ENCODE measurements around the gene SLC4A1.
"Not testable (repeated sequence)": the region's sequence is repeated elsewhere in the genome, so short reads cannot be mapped to it uniquely, and the experiment has no call there.

Gene SLC4A1

DNA sequence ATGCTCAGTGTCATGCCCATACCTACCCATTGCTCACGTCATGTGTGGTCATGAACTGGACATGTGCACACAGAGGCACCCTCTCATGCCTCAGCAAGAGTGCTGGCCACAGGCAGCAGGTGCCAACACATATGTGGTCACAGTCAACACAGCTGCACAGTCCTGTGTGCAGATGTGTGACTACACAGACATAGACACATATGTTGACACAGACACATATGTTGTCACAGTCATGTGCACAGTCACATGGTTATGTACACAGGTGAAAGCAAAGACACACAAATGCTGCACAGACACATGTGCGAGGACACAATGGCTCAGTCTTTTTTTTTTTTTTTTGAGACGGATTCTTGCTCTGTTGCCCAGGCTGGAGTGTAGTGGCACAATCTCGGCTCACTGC, 11.3 kb downstream of the SLC4A1 start:
- DNase-seq (ENCODE audit: low read depth), result no peak

DNA sequence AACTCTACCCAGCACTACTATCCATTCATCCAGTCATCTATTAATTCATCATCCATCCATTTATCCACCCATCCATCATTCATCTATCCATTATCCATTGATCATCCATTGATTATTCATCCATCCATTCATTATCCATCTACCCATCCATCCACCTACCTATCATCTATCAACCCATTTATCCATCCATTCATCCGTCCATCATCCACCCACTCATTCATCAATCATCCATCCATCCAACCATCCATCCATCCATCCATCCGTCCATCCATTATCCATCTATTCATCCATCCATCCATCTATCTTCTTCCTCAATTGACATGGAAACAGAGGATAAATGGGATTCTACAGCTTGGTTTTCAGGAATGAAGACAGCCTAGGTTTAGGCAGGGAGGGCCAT, 12.0 kb downstream of the SLC4A1 start:
- no peak for DNase-seq (ENCODE audit: low read depth)

DNA sequence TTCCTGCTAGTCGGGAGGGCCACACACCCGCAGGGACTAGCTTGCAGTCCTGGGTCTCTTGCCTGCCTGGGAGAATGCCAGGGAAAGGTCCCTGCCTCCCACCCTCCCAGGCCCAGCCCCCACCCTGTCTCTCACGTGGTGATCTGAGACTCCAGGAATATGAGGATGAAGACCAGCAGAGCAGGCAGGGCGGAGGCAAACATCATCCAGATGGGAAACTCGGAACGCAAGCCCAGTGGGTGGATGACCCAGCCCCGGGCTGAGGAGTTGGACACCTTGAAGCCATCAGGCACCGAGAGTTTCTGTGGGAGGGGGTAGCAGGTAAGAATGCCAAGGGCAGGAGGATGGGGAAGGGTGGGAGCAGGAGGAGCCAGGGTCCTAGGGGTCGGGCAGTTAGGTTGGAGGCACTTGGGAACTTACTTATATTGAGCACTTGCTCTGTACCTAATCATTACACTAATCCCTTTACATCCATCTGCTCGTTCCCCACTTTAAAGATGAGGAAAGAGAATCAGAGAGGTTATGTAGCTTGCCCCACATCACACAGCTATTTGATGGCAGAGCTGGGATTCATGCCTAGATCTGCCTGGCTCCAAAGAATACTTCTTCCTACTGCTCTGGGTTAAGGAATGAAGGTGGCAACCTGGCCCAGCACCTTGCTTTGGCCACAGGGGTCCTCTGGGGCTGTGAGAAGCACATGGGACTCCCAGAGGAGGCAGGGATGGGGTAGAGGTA, 13.4 kb downstream of the SLC4A1 start:
- no peak for DNase-seq (ENCODE audit: low read depth)

DNA sequence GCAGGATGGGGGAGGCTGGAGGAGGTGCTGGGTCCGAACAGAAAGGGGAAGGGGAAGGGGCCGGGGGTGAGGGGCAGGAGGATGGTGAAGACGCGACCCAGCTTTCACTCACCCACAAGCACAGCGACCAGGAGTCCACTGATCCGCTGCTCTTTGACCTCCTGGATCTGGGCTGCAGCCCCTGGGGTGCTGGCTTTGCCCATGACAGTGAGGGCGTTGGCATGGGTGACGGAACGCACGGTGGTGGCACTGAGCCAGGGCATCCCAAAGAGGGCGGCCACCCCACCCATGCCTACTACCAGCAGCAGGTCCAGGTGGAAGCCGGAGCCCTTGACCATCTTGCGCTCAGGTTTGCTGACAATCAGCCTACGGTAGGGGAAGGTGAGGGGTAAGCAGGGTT, 14.9 kb downstream of the SLC4A1 start:
- DNase-seq (ENCODE audit: low read depth), result no peak

DNA sequence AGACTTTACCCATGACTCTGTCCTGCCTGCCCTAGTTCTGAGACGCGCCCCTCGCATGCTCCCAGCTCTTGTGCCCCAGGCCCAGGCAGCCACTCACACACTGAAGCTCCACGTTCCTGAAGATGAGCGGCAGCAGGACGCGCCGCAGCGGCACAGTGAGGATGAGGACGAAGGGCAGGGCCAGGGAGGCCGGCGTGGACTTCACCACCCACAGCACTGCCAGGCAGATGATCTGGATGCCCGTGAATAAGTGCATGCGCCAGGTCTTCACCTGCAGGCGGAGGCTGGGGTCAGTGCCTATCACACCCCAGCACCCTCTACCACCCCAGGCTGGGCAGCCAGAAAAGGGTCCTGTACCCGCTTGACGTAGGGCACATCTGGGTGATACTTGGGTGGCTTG, 16.9 kb downstream of the SLC4A1 start:
- DNase-seq (ENCODE audit: low read depth), result no peak

DNA sequence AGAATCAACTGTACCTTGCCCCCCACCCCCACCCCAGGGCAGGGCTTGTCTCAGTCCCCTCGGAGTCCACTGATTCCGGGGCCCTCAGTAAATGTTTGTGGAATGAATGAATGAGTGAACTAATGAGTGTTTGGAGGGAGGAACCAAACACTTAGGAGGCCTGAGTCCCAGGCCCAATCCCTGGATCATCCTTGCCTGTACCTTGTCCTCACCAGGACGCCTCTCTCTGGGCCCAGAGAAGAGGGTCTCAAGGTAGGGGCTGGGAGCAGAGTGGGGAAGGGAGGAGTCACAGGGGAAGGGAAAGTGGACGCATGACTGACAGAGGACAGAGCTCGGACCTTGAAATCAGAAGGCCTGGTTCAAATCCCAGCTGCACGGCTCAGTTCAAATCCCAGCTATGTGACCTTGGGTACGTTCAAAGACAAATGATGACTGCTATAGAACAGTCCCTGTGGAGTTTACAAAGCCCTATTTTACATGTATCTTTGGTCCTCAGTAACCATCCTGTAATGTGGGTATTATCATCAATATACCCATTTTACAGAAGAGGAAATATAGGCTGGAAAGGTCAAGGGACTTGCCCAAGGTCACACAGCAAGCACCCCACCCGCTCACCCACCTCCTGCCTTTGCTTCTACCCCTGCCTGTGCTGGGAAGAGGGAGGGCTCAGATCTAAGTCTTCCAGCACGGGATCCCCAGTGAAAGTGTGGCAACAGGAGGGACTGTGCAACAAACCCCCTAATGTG, 18.3 kb downstream of the SLC4A1 start:
- DNase-seq (ENCODE audit: low read depth), result no peak

DNA sequence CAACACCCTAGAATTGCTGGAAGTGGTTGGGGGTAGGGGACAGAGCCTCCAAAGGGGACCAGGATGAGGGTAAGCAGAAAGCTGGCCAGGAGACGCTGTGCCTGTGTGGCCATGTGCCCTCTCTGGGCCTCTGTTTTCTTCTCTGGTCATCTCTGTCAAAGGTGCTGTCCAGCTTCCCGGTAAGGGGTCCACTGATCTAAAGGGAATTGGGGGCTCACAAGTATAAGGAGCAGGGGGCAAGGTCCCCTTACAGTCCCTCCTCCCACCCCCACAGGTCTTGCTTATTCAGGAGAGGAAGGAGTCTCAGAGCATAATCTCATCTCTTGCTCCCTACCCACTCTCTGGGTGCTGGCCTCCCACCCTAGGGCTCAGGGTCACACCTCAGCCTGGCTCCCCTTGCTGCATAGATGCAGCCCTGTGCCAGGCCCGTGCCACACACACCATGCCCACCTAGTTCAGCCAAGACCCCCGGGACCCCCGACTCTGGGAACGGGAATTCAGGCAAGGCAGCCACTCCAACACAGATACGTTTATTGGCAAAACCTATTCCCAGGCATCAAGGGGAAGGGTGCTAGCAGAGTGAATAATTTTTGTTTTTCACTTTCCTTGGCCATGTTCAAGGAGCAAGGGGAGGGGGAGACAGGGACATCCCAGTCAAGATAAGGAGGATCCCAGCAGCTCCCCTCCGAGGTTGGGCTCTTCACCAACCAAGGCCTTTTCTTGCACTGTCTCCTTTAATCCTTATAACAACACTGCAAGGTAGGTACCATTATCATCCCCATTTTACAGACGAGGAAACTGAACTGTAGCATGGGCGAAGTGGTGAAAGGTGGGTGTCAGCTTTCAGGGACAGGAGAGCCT, 19.8 kb downstream of the SLC4A1 start:
- DNase-seq (ENCODE audit: low read depth), result no peak

DNA sequence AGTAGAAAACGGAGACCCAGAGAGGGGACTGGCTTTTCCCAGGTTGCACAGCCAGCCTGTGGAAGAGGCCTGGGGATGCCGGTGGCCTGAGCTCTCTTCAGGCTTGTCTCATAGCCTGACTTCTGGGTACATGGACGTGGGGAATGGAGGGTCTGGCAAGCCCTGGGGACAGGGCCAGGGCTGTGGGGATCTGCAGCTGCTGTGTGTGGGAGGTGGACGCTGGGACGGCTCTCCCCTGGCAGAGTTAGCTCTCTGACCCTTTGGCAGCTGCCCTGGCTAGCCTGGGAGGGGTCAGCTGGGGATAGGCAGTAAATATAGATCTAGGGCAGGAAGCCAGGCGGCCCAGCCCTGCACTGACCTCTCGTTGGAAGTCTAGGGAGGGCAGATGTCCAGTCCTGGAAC, 20.5 kb downstream of the SLC4A1 start:
- DNase-seq (ENCODE audit: low read depth), result no peak

DNA sequence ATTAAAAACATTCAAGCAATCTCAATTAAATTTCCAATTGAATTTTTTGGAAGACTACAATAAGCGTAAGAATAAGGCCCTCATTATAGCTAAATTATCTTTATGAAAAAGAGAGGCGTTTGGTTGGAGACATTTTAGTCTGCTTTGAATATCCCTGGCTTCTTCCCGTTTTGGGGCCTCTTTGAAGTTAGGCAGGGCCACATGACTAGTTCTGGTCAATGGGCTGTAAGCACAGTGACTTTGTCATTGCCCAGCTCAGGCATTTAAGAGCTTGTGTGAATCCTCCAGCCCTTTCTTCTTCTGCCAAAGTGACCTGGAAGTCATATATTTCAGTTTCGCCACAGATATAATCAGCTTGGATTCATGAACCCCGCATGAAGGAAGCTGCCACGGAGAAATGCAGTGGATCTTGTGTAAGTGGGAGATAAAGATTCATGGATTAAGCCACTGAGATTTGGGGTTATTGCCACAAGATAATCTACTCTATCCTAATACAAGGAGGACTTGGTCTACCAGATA, 26.8 kb downstream of the SLC4A1 start:
- DNase-seq (ENCODE audit: low read depth), result no peak

DNA sequence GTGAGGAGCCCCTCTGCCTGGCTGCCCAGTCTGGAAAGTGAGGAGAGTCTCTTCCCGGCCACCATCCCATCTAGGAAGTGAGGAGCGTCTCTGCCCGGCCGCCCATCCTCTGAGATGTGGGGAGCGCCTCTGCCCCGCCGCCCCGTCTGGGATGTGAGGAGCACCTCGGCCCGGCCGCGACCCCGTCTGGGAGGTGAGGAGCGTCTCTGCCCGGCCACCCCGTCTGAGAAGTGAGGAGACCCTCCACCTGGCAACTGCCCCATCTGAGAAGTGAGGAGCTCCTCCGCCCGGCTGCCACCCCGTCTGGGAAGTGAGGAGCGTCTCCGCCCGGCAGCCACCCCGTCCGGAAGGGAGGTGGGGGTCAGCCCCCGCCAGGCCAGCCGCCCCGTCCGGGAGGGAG, 30.0 kb downstream of the SLC4A1 start:
- DNase-seq (ENCODE audit: low read depth), result not testable (repeated sequence)

DNA sequence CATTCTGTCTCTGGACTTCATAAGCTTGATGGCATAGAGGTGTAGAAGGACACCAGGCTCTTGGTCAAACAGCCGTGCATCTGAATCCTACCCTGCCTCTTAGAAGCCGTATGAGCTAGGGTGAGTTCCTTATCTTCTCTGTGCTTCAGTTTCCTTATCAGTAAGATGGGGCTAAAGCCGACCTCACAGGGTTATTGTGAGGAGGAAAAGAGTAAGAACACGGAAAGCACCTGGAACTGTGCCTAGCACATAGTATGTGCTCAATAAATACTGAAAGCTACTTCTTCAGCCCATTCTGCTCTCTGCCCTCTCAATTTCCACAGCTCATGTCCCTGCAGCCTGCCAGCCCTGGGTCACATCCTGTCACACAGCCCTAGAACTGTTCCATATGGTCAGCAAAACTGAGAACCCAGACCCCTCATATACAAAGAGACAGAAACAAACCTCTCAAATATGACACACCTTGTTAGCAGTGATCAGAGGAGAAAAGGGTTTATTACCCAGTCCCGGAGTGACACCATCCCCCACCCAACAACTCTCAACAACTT, 31.4 kb downstream of the SLC4A1 start:
- DNase-seq (ENCODE audit: low read depth), result no peak

DNA sequence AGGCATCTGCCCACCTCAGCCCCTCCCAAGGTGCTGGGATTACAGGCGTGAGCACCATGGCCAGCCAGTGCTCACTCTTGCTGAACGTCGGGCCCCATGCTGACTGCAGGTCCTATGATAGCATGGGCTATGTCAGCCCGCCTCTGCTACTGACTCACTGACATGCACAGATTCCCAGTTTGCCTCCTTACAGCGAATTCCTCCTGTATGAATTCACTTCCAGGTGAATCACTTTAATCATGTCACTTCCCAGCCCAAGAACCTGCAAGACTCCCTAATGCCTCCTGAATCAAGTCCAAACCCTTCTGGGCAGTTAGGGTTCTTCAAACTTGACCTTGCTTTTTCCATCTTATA, 32.4 kb downstream of the SLC4A1 start:
- DNase-seq (ENCODE audit: low read depth), result no peak

DNA sequence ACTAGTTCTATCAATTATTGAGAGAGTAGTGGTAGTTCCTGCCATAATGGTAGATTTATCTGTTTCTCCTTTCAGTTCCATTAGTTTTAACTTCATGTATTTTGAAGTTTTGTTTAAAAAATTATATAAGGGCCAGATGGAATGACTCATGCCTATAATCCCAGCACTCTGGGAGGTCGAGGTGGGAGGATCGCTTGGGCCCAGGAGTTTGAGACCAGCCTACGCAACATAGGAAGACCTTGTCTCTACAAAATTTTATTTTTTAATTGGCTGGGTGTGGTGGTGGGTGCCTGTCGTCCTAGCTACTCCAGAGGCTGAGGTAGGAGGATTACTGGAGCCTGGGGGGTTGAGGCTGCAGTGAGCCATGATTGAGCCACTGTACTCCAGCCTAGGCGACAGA, 34.4 kb downstream of the SLC4A1 start:
- DNase-seq (ENCODE audit: low read depth), result no peak

DNA sequence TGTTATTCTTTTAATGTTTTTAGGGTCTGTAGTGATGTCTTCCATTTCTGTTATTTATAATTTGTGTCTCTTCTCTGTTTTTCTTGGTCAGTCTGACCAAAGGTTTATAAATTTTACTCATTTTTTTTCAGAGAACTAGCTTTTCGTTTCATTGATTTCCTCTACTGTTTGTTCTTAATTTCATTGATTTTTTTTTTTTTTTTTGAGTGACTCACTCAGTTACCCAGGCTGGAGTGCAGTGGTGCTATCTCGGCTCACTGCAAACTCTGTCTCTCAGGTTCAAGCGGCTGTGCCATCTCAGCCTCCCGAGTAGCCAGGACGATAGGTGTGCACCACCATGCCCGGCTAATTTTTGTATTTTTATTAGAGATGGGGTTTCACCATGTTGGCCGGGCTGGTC, 35.9 kb downstream of the SLC4A1 start:
- no peak for DNase-seq (ENCODE audit: low read depth)

DNA sequence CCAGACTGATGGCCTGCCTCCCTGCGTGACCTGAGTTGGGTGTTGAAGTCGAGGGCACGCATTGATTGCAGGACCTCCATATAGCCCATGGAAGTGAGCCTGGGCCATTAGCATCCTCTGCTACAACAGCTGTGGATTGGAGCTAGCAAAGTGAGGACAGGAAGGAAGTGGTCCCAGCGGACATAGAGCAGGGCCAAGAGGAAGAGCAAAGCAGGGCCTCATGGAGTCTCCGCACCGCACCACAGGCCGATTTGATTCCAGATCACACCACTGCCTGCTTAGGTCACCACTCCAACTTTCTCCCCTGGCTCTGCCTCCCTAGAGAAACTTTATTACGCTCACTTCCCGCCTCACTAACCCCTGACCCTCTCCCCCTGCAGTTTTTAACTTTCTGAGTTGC, 37.8 kb downstream of the SLC4A1 start:
- DNase-seq (ENCODE audit: low read depth), result no peak

DNA sequence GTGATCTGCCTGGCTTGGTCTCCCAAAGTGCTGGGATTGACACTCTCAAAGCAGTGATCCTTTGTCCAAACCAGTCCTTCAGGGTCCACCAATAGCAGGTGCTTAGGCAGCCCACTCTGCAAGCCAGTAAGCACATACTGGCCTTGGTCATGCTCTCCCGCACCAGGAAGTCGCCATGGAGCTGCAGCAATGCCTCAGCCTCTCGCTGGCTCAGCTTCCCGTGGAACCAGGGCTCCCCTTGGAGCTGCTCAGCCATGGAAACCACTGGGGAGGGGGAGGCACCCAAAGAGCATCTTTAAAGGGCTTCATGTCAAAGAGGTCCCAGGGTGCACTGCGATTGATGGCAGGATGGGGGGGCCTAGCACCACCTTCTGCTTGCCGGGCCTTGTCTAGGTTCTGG, 38.8 kb downstream of the SLC4A1 start:
- no peak for DNase-seq (ENCODE audit: low read depth)

DNA sequence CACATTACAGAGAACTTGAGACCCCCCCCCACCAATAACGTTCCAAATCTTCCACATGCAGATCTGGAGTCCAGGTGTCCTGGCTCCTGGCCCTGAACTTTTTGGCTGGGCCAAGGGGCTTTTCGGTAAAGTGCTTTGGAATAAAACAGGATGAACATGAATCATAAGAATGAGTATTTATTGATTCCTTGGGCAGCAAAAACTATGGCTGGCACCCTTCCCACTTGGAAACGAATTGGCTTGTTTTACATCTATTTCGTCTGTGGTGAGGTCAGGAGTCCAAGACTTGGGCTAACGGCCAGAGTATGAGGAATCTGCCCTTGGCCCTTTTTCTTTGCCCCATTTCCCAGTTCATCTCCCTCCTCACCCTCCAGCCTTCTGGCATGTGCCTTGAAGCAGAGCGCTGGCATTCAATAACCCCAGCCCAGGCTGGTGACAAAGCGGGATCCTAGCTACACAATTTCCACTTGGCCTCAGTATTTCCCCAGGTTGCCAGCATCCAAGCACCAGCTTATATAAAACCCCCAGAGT, 44.3 kb downstream of the SLC4A1 start:
- no peak for DNase-seq (ENCODE audit: low read depth)

DNA sequence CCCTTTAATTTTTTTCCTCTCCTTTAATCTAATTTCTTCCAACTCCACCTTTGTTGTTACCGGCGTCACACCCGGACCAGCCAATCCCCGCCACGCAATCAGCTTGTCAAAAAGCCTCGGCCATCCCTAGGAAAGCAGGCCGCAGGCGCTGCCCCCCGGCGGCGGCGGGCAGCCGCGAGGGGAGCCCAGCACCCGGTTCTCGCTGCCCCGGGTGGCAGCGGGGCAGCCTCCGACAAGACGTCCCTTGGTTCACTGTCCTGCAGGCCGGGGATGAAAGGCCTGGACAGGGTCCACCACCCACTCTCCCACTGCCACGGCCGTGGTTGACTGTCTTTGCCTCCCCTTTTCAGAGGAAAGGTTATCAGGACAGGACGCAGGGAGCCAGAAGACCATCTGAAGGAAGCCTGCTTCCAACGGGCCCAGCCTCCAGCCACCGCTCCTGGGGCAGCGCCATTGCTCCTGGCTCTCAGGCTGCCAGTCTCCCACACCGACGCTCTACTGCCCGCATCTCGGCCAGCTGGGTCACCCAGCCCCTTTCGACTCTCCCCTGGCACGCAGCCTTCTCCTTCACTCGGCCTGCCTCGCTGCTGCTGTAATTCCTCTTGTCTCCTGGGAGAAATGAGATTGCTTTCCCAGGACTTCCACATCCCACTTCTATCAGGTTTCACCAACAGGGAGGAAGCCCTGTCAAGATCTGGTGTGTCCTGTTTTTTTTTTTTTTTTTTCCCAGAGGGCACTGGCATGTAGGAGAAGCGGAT, 45.6 kb downstream of the SLC4A1 start:
- DNase-seq (ENCODE audit: low read depth), result peak; percentile 60

DNA sequence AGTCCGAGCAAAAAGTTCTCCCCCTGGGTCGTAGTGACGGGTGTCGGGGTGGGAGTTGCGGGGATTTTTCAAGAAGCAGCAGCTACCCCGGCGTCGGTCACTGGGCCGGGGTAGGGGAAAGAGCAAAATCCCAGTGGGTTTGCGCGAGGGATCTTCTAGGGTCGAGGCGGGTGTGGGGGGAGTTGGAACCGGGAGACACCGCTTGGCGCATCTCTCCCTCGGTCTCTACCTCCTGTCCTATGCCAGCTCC, 46.1 kb downstream of the SLC4A1 start:
- no peak for DNase-seq (ENCODE audit: low read depth)

DNA sequence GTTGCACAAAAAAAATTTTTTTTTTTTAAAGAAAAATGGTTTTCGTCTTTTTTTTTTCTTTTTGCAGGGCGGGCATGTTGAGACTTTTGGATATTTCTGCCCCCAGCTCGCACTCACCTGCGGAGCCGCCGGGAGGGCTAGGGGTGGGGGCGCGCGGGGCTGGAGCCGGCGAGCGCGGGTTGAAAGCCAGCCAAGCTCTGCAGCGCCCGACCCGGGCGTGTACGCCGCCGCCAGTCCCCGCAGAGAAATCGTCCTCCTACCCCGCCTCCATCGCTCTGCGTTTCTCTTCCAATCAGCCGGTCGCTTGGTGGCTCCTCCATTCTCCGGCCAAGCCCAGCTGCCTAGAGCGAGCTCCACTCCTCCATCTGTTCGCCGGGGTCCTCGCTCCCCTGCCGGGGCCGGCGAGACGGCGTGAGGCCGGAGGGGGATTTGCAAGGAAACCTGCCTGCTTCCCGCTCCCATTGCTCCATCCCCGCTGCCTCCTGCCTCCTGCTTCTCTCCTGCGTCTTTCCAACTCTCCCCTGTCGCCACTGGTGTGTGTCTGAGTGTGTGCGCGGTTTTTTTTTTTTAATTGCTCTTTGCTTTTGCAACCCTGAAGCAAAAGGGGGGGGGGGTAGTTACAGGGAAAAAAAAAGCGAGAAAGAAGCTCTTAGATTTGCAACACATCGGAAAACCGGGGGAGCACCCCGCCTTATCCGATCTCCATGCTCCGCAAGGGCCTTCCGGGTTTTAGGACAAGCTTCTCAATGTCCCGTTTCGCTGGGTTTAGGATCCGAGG, 46.7 kb downstream of the SLC4A1 start:
- DNase-seq (ENCODE audit: low read depth), result no peak
